Smooth muscle cell (in vitro differentiated cells): ENCODE results near the gene NOX3. TPM values are rescaled to one million over a fixed set of nuclear protein-coding genes. Genes with fewer than 3 reads are reported as not detected.

Experiments used
- DNase-seq: peaks from one replicate; lab custom pipeline; 2025; ENCODE audit not compliant: unreplicated experiment; lab: John Stamatoyannopoulos, UW
- H2AFZ ChIP-seq: fragments of 200-600 bp; sonication (generic); 2 replicates; pipeline ENCODE4 v1.6.0; 2016; ENCODE audit warnings: antibody characterized with exemption, low read depth, mild to moderate bottlenecking
- H3F3A ChIP-seq: fragments of 200-600 bp; sonication (generic); 2 replicates; pipeline ENCODE4 v1.6.0; 2017; ENCODE audit warnings: antibody characterized with exemption, low read depth
- H3K27ac ChIP-seq: fragments of 200-600 bp; sonication (generic); 2 replicates; pipeline ENCODE4 v1.5.1; 2016; ENCODE audit warnings: low read depth, mild to moderate bottlenecking
- H3K27me3 ChIP-seq: fragments of 200-600 bp; sonication (generic); 2 replicates; pipeline ENCODE4 v1.6.1; 2016; ENCODE audit warnings: low read depth, mild to moderate bottlenecking
- H3K36me3 ChIP-seq: fragments of 200-600 bp; sonication (generic); 2 replicates; pipeline ENCODE4 v1.5.1; 2016; ENCODE audit warnings: low read depth
- H3K4me1 ChIP-seq: fragments of 200-600 bp; sonication (generic); 2 replicates; pipeline ENCODE4 v1.5.1; 2016; ENCODE audit warnings: low read depth
- H3K4me2 ChIP-seq: fragments of 200-600 bp; sonication (generic); 2 replicates; pipeline ENCODE4 v1.6.0; 2016; ENCODE audit warnings: mild to moderate bottlenecking
- H3K4me3 ChIP-seq: fragments of 200-600 bp; sonication (generic); 2 replicates; pipeline ENCODE4 v1.5.1; 2016; ENCODE audit warnings: mild to moderate bottlenecking
- H3K79me2 ChIP-seq: fragments of 200-600 bp; sonication (generic); 2 replicates; pipeline ENCODE4 v1.6.0; 2016; ENCODE audit warnings: low read depth, mild to moderate bottlenecking
- H3K9ac ChIP-seq: fragments of 200-600 bp; sonication (generic); 2 replicates; pipeline ENCODE4 v1.6.0; 2016; ENCODE audit warnings: low read depth
- H3K9me3 ChIP-seq: fragments of 200-600 bp; sonication (generic); replicated peaks from 2 replicates; pipeline ENCODE4 v1.5.1; 2016; ENCODE audit warnings: low read depth
- H4K20me1 ChIP-seq: fragments of 200-600 bp; sonication (generic); 2 replicates; pipeline ENCODE4 v1.6.0; 2016; ENCODE audit warnings: low read depth
- CTCF ChIP-seq: fragments of 200-600 bp; sonication (generic); IDR thresholded peaks from 2 replicates; pipeline ENCODE4 v1.5.1; 2017; ENCODE audit warnings: borderline replicate concordance, mild to moderate bottlenecking, antibody characterized with exemption; ENCODE audit not compliant: insufficient read depth, poor library complexity, severe bottlenecking
- WGBS: methylation state at CpG from one replicate; pipeline ENCODE4 v1.1.7; 2016; ENCODE audit warnings: low lambda C conversion rate; 5-methylcytosine and 5-hydroxymethylcytosine counted together
- polyA plus RNA-seq: library from polyadenylated mRNA; unstranded; fragments of >200 nt; fragmentation: Nextera tagmentation; extraction: Ambion mirVana; gene quantifications from 2 replicates; pipeline ENCODE4 v1.2.1, GENCODE V29; 2016
- total RNA-seq: library from RNA; depleted of rRNA; stranded (reverse); fragments of >200 nt; gene quantifications from 2 replicates; pipeline ENCODE4 v1.2.3, GENCODE V29; 2014

The NOX3 gene
- total and polyA plus RNA-seq, 2 experiments from 2014 or later: not detected

DNA sequence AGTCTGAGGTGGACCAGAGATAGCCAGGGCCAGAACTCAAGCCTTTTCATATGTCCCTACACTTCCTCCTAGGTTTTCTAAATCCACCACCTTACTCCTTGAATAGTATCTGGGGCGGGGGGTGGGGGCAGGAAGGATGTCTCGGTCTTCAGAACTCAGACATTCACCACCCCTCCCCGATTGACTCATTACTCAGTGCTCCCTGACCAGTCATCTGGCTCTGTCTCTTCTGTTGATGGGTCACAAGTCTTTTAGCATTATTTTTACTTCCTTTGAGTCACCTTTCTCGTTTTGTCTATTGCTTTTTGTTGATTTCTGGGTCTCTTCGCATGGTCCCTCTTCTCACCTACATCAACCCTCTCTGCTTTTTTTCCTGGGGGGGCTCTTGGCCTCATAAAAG, 23.3 kb downstream of the NOX3 start:
- Histone ChIP-seq H3K9ac (no peak overlapping the region), H3K9me3 (no peaks in the 10 kb centered on the region), H3K36me3 (no peaks in the 10 kb centered on the region), H3K4me3 (no peak overlapping the region), H3K4me1 (peaks cover under 1% of the 10 kb centered on the region), H2AFZ (no peak overlapping the region), H3K27ac (no peak overlapping the region), H4K20me1 (no peaks in the 10 kb centered on the region), H3F3A (no peaks in the 10 kb centered on the region), H3K4me2 (no peak overlapping the region), H3K27me3 (no peaks in the 10 kb centered on the region), H3K79me2 (no peaks in the 10 kb centered on the region)
- DNase-seq: no peak
- WGBS: 84% methylated on average over 5 of the region's 5 CpGs
- no peak for TF ChIP-seq CTCF

DNA sequence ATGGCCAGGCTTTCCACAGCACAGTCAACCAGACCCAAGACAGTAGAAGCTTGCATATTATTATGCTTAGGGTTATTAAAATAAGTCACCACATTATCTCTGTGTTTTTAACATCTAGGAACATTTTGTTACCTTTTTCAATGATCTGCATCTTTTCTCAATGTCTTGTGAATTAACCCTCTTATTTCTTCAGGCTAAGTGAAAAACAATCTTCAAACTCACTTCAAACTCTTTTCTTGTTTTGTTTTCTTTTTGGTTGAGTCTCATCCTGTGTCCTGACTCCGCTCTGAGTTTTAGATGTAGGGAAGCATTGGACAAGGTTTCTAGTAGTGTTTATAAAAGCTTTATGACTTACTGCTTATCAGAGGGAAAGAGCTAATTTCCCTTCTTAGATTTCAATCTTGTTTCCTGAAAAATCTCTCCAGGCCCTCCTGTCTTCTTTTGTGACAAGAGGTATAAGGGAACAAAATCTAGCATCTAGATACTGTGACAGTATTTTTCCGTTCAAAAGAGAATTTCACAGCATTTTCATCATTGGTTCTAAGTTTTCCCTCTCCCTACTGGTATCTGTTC, 26.2 kb downstream of the NOX3 start:
- no peaks in the 10 kb centered on the region for H3K9me3 ChIP-seq
- DNase-seq: no peak
- no peaks in the 10 kb centered on the region for H3K4me1 ChIP-seq
- no peak for TF ChIP-seq CTCF
- H3K4me3 ChIP-seq: no peak overlapping the region
- peak overlapping the region; percentile 61 for H2AFZ ChIP-seq
- H4K20me1 ChIP-seq: no peaks in the 10 kb centered on the region
- H3K36me3 ChIP-seq: no peaks in the 10 kb centered on the region
- 44% methylated on average over 2 of the region's 2 CpGs for WGBS
- no peak overlapping the region for H3K9ac ChIP-seq
- no peaks in the 10 kb centered on the region for H3F3A ChIP-seq
- H3K79me2 ChIP-seq: no peaks in the 10 kb centered on the region
- H3K27me3 ChIP-seq: no peaks in the 10 kb centered on the region
- H3K4me2 ChIP-seq: peak overlapping the region; percentile 2
- no peak overlapping the region for H3K27ac ChIP-seq

DNA sequence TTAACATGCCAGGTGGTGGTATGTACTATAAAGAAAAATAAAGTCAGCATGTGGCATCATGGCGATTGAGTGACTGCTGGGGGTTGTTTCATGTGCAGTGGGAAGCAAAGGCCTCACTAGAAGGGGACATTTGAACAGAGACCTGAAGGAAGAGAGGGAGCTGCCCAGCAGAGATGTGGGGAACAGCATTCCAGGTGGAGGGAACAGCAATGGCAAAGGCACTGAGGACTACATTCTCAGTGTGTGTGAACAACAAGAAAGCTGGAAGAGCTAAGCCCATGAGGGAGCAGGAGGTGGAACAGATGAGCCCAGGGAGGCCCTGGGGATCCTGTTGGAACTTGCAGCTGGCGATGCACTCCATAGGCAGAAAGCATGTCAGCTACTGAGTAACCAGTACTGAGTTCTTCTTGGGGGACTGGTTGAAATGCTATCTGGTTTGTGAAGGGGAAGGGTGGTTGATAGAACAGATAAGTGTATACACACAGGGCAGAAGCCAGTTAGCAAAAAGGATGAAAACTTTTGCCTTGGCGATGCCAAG, 29.2 kb downstream of the NOX3 start:
- Histone ChIP-seq H3K4me2 (no peak overlapping the region), H3F3A (no peaks in the 10 kb centered on the region)
- 97% methylated on average over 3 of the region's 3 CpGs for whole genome bisulfite sequencing

More for the DNA sequence above, 29.2 kb downstream of the NOX3 start:
- no peak for TF ChIP-seq CTCF
- Histone ChIP-seq H3K27ac (no peak overlapping the region), H3K4me3 (no peak overlapping the region), H3K9ac (no peak overlapping the region), H2AFZ (no peak overlapping the region), H4K20me1 (no peaks in the 10 kb centered on the region), H3K9me3 (no peaks in the 10 kb centered on the region), H3K79me2 (no peaks in the 10 kb centered on the region), H3K4me1 (no peaks in the 10 kb centered on the region), H3K27me3 (no peaks in the 10 kb centered on the region), H3K36me3 (no peaks in the 10 kb centered on the region)
- no peak for DNase-seq
